ENCODE results near the gene IGSF21. TPM values are rescaled to one million over a fixed set of nuclear protein-coding genes. Genes with fewer than 3 reads are reported as not detected.

The IGSF21 gene
- not detected in 5 replicates for total RNA-seq (2022; extraction: Qiagen RNA extraction)

GRCh38 chr1:18107369-18108298 is at the start of gene IGSF21:
Gene IGSF21, plus strand, starts transcription at chr1:18107798. Its CDS starts 331 bp downstream, at chr1:18108129.

